CD4-positive, alpha-beta T cell (primary cell): ENCODE results near the gene PLEKHA7. TPM values are rescaled to one million over a fixed set of nuclear protein-coding genes. Genes with fewer than 3 reads are reported as not detected.
"Not testable (repeated sequence)": the region's sequence is repeated elsewhere in the genome, so short reads cannot be mapped to it uniquely, and the experiment has no call there.

Source experiments
- ATAC-seq: fragments of 200-7000 bp; cut with Tn5 transposase; one replicate; pipeline ENCODE4 v1.10.0; 2022; ENCODE audit warnings: mild to moderate bottlenecking; ENCODE audit not compliant: poor library complexity
- CTCF ChIA-PET: fragments of 350-600 bp; sonication (Branson Sonifier 250); formaldehyde crosslinking; loops from one replicate; lab custom pipeline; 2021; ENCODE audit warnings: antibody characterized with exemption, inconsistent platforms; lab: Charles Lee
- POLR2A ChIA-PET: fragments of 350-600 bp; sonication (Branson Sonifier 250); formaldehyde crosslinking; loops from one replicate; lab custom pipeline; 2021; ENCODE audit warnings: antibody characterized with exemption, inconsistent platforms; lab: Charles Lee
- DNase-seq, 14 experiments: peaks; one replicate each; pipeline ENCODE4 v3.0.0-alpha.2; 2013 to 2020; ENCODE audit warnings: mixed read lengths in 2 of 14
- H3K27ac ChIP-seq, 2 donors: one replicate each; pipeline versions ENCODE4 v1.5.1 to v1.7.0; 2013; ENCODE audit warnings: low read length in 2 of 2, low read depth in 1 of 2, mild to moderate bottlenecking in 1 of 2
- H3K27me3 ChIP-seq, 2 experiments: 1 replicate in 1 of 2; 2 replicates in 1 of 2; pipeline versions ENCODE4 v1.6.1 to v1.7.0; 2013; ENCODE audit warnings: low read length in 2 of 2, control low read depth in 1 of 2, mild to moderate bottlenecking in 1 of 2, moderate library complexity in 1 of 2; ENCODE audit not compliant: insufficient read depth in 2 of 2, control insufficient read depth in 1 of 2
- H3K36me3 ChIP-seq: one replicate; pipeline ENCODE4 v1.6.1; 2013; ENCODE audit warnings: low read length, control low read depth; ENCODE audit not compliant: insufficient read depth
- H3K4me1 ChIP-seq: one replicate; pipeline ENCODE4 v1.6.1; 2013; ENCODE audit warnings: low read length, control low read depth; ENCODE audit not compliant: insufficient read depth
- H3K4me3 ChIP-seq: one replicate; pipeline ENCODE4 v1.5.1; 2013; ENCODE audit warnings: mild to moderate bottlenecking, low read length, moderate library complexity
- H3K9me3 ChIP-seq, 2 experiments: 1 replicate in 1 of 2; 2 replicates in 1 of 2; pipeline versions ENCODE4 v1.6.1 to v1.7.0; 2013; ENCODE audit warnings: low read length in 2 of 2, mild to moderate bottlenecking in 2 of 2, control low read depth in 1 of 2, moderate library complexity in 1 of 2; ENCODE audit not compliant: control insufficient read depth in 1 of 2, insufficient read depth in 1 of 2
- H3K27ac Mint-ChIP-seq: one replicate; pipeline ENCODE4 v1.8.0; 2020; ENCODE audit warnings: mixed read lengths
- H3K27me3 Mint-ChIP-seq: one replicate; pipeline ENCODE4 v1.8.0; 2021; ENCODE audit warnings: mixed read lengths
- H3K36me3 Mint-ChIP-seq: one replicate; pipeline ENCODE4 v1.8.0; 2021; ENCODE audit warnings: low read depth, mixed read lengths
- H3K4me1 Mint-ChIP-seq: one replicate; pipeline ENCODE4 v1.8.0; 2021; ENCODE audit warnings: low read depth, mixed read lengths
- H3K4me3 Mint-ChIP-seq: one replicate; pipeline ENCODE4 v1.8.0; 2020; ENCODE audit warnings: mild to moderate bottlenecking, mixed read lengths
- H3K9me3 Mint-ChIP-seq: one replicate; pipeline ENCODE4 v1.8.0; 2020; ENCODE audit warnings: mixed read lengths
- intact Hi-C, 2 experiments: fragments of 100-400 bp; cut with DNase I in 1 of 2; cut with micrococcal nuclease in 1 of 2; formaldehyde crosslinking; loops; one replicate each; pipeline versions ENCODE4 v1.15.1 to v1.9.0; 2023 to 2025; cut with DNase I, micrococcal nuclease
- total RNA-seq, 174 experiments: library from RNA in 2 of 174; stranded (reverse) in 2 of 174; gene quantifications; one replicate each; pipeline ENCODE4 v1.2.3 and lab custom pipeline; 2021 to 2026
- TF ChIP-seq, protein P1 (sequence below): fragments of 200-600 bp; IDR thresholded peaks from one replicate; pipeline ENCODE4 v1.8.0; 2022; ENCODE audit warnings: antibody characterized with exemption, mild to moderate bottlenecking

The PLEKHA7 gene
- total RNA-seq, 2 experiments from 2014 or later, result 4.5 to 4.8 TPM

- no peaks in the 10 kb centered on the region for H3K4me1 ChIP-seq
- H3K27ac Mint-ChIP-seq, result no peak overlapping the region
- no peak overlapping the region for H3K4me3 ChIP-seq
- ChIA-PET CTCF (no interaction called here), POLR2A (no interaction called here)
- no peaks in the 10 kb centered on the region for H3K9me3 Mint-ChIP-seq
- no peaks in the 10 kb centered on the region for H3K36me3 ChIP-seq
- ATAC-seq (no peak), DNase-seq (no peak)
- no peaks in the 10 kb centered on the region for H3K27me3 Mint-ChIP-seq
- H3K4me3 Mint-ChIP-seq, result no peak overlapping the region
- no peak overlapping the region for H3K27ac ChIP-seq
- H3K27me3 ChIP-seq, result no peaks in the 10 kb centered on the region
- no peaks in the 10 kb centered on the region for H3K9me3 ChIP-seq
- TF ChIP-seq, protein P1, sequence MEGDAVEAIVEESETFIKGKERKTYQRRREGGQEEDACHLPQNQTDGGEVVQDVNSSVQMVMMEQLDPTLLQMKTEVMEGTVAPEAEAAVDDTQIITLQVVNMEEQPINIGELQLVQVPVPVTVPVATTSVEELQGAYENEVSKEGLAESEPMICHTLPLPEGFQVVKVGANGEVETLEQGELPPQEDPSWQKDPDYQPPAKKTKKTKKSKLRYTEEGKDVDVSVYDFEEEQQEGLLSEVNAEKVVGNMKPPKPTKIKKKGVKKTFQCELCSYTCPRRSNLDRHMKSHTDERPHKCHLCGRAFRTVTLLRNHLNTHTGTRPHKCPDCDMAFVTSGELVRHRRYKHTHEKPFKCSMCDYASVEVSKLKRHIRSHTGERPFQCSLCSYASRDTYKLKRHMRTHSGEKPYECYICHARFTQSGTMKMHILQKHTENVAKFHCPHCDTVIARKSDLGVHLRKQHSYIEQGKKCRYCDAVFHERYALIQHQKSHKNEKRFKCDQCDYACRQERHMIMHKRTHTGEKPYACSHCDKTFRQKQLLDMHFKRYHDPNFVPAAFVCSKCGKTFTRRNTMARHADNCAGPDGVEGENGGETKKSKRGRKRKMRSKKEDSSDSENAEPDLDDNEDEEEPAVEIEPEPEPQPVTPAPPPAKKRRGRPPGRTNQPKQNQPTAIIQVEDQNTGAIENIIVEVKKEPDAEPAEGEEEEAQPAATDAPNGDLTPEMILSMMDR, result no peak
- intact Hi-C loops, result no loop called here
- no peaks in the 10 kb centered on the region for H3K4me1 Mint-ChIP-seq
- no peaks in the 10 kb centered on the region for H3K36me3 Mint-ChIP-seq
Measured at GRCh38 chr11:16867097-16867496, 147.1 kb downstream of the PLEKHA7 start.

DNA sequence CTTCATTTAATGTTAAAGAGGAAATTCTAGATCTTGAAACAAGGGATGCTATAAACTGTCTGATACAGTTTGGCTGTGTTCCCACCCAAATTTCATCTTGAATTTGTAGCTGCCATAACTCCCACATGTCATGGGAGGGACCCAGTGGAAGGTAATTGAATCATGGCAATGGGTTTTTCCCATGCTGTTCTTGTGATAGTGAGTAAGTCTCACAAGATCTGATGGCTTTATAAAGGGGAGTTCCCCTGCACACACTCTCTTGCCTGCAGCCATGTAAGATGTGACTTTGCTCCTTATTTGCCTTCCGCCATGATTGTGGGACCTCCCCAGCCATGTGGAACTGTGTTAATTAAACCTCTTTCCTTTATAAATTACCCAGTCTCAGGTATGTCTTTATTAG, 149.8 kb downstream of the PLEKHA7 start:
- H3K27me3 ChIP-seq, ATAC-seq, H3K4me1 Mint-ChIP-seq, H3K9me3 ChIP-seq, H3K4me3 ChIP-seq, H3K27me3 Mint-ChIP-seq, intact Hi-C loops, H3K4me1 ChIP-seq, DNase-seq, H3K36me3 Mint-ChIP-seq, H3K27ac ChIP-seq, H3K9me3 Mint-ChIP-seq, H3K36me3 ChIP-seq, H3K27ac Mint-ChIP-seq, H3K4me3 Mint-ChIP-seq, POLR2A ChIA-PET, CTCF ChIA-PET: not testable (repeated sequence)

DNA sequence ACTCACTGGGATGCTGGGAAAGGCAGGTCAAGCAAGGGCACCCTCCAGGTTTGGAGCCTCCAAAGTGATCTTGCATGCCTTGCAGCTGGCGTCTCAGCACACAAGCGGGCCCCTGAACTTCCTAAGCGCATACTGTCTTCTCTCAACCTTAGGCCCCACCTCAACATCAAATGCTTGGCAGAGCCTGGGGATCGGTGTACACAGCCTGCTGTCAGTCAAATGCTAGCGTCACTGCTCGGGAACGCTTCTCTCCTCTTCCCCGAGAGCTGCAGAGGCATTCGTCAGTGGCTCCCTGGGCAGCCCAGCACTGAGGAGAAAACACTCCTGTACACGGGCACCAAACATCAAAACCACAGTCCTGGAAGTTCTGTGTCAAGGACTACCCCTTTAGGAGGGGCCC, 150.8 kb downstream of the PLEKHA7 start:
- intact Hi-C loops, result no loop called here
- H3K9me3 ChIP-seq, result no peaks in the 10 kb centered on the region
- H3K4me3 ChIP-seq, result no peak overlapping the region
- Mint-ChIP-seq H3K4me1 (no peaks in the 10 kb centered on the region), H3K36me3 (no peaks in the 10 kb centered on the region), H3K27me3 (no peaks in the 10 kb centered on the region), H3K27ac (no peak overlapping the region), H3K4me3 (no peak overlapping the region), H3K9me3 (no peaks in the 10 kb centered on the region)
- no peaks in the 10 kb centered on the region for H3K4me1 ChIP-seq
- no peak overlapping the region for H3K27ac ChIP-seq
- ATAC-seq (no peak), DNase-seq (no peak)
- POLR2A ChIA-PET, result no interaction called here
- H3K27me3 ChIP-seq, result no peaks in the 10 kb centered on the region
- TF ChIP-seq, protein P1, result no peak
- no peaks in the 10 kb centered on the region for H3K36me3 ChIP-seq
- CTCF ChIA-PET, result no interaction called here

DNA sequence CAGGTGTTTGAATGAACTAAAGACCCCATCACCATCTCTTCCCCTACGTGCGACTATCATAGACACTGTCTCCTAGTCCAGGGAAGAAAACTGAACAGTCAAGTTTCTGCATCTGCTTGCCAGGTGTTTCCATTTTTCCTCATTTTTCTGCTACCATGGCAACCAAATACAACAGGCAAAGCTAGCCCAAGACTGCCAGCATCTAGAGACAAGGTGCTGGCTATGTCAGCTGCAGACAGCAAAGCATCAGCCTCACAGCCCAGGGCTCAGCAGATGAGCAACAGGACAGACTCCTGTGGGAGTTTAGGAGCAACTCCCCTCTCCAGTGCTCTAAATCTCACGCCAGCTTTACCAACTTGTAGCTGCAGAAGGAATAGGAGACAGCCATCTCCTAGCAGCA, 151.5 kb downstream of the PLEKHA7 start:
- H3K4me3 Mint-ChIP-seq, result no peak overlapping the region
- H3K9me3 ChIP-seq, result no peaks in the 10 kb centered on the region
- ChIA-PET CTCF (no interaction called here), POLR2A (no interaction called here)
- no peak overlapping the region for H3K27ac ChIP-seq
- no peaks in the 10 kb centered on the region for H3K9me3 Mint-ChIP-seq
- H3K27me3 ChIP-seq, result no peaks in the 10 kb centered on the region
- no peak overlapping the region for H3K27ac Mint-ChIP-seq
- TF ChIP-seq, protein P1, result no peak
- H3K4me1 Mint-ChIP-seq, result no peaks in the 10 kb centered on the region
- no peaks in the 10 kb centered on the region for H3K27me3 Mint-ChIP-seq
- H3K36me3 ChIP-seq, result no peaks in the 10 kb centered on the region
- no peak overlapping the region for H3K4me3 ChIP-seq
- no peak for ATAC-seq
- no peaks in the 10 kb centered on the region for H3K4me1 ChIP-seq
- no peaks in the 10 kb centered on the region for H3K36me3 Mint-ChIP-seq
- intact Hi-C loops, result no loop called here
- DNase-seq, result no peak
